Right cardiac atrium (tissue), 5 donors: Measurements from ENCODE around the gene ZBED2. TPM values are rescaled to one million over a fixed set of nuclear protein-coding genes. Genes with fewer than 3 reads are reported as not detected.

Source experiments
- ATAC-seq, 2 donors: fragments of 200-7000 bp; cut with Tn5 transposase; one replicate each; pipeline versions ENCODE4 v1.8.0 to v1.9.1; 2020; ENCODE audit warnings: moderate library complexity in 2 of 2, mild to moderate bottlenecking in 1 of 2
- DNase-seq, 3 donors: peaks; one replicate each; pipeline ENCODE4 v3.0.0-alpha.2; 2020
- H3K27ac ChIP-seq: one replicate; pipeline ENCODE4 v1.5.1; 2013; ENCODE audit warnings: mild to moderate bottlenecking, low read length, control low read depth, moderate library complexity
- H3K27me3 ChIP-seq: one replicate; pipeline ENCODE4 v1.6.1; 2013; ENCODE audit not compliant: control insufficient read depth, insufficient read depth
- H3K4me1 ChIP-seq: one replicate; pipeline ENCODE4 v1.6.1; 2013; ENCODE audit warnings: low read length; ENCODE audit not compliant: control insufficient read depth, insufficient read depth
- H3K4me3 ChIP-seq: one replicate; pipeline ENCODE4 v1.5.1; 2013; ENCODE audit warnings: low read length, control low read depth
- H3K9me3 ChIP-seq: one replicate; pipeline ENCODE4 v1.6.1; 2013; ENCODE audit warnings: low read length; ENCODE audit not compliant: control insufficient read depth
- WGBS: extraction: QIAGEN DNeasy Blood & Tissue Kit; methylation state at CpG from one replicate; pipeline ENCODE4 v1.1.7; 2013; 5-methylcytosine and 5-hydroxymethylcytosine counted together
- intact Hi-C, 4 donors: fragments of 100-400 bp; cut with DNase I; formaldehyde crosslinking; loops; one replicate each; pipeline versions ENCODE4 v1.11.0 to v1.14.0; 2022 to 2023
- polyA plus RNA-seq: library from polyadenylated mRNA; stranded (reverse); fragments of 200-250 nt; gene quantifications from one replicate; pipeline ENCODE4 v1.2.3, GENCODE V29; 2013
- total RNA-seq, 4 donors: library from RNA; stranded (reverse); fragmentation: NEBNext Ultra II Directional; extraction: Animal tissue kit (Norgen Biotek cat#: 25700); gene quantifications; one replicate each; pipeline ENCODE4 v1.2.1, GENCODE V29; 2021
- donor health status: healthy with polysubstance abuse.
- donor health status: DM: no; HTN: yes; CAD: no.
- donor health status: DM: no; HTN: no; CAD: no.
- donor health status: DM: no; HTN: yes; CAD: no; lungs with severe emphysema.
- donor health status: DM: yes; HTN: yes; CAD: no.

The ZBED2 gene
- total and polyA plus RNA-seq, 5 donors: not detected

GRCh38 chr3:111590143-111590491 is 5.0 kb downstream of the ZBED2 start:
- Histone ChIP-seq H3K27me3 (no peaks in the 10 kb centered on the region), H3K4me3 (no peak overlapping the region), H3K27ac (no peak overlapping the region), H3K4me1 (no peaks in the 10 kb centered on the region), H3K9me3 (no peaks in the 10 kb centered on the region)
- ATAC-seq: no peak
- DNase-seq: no peak
- intact Hi-C loops: no loop called here
- WGBS: 87% methylated on average over 1 of the region's 1 CpG

- Histone ChIP-seq H3K27ac (no peak overlapping the region), H3K4me1 (no peaks in the 10 kb centered on the region), H3K27me3 (no peaks in the 10 kb centered on the region), H3K4me3 (no peak overlapping the region), H3K9me3 (no peaks in the 10 kb centered on the region)
- 59% methylated on average over 2 of the region's 2 CpGs for WGBS
- ATAC-seq (no peak), DNase-seq (no peak)
- intact Hi-C loops: no loop called here
Observed at GRCh38 chr3:111589303-111590142, 5.6 kb downstream of the ZBED2 start.

DNA sequence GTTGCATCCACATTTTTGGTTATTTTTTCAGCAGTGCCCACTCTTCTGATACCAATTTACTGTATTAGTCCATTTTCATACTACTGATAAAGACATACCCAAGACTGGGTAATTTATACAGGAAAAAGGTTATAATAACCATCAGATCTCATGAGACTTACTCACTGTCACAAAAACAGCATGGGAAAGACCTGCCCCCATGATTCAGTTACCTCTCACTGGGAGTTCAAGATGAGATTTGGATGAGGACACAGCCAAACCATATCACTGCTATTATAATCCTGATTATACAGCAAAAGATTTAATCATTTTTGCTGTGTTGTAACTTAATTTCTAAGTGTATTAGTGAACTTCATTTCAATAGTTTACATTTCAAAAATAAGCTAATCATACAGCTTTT is 6.6 kb downstream of the ZBED2 start:
- no peak overlapping the region for H3K27ac ChIP-seq
- DNase-seq: no peak
- intact Hi-C loops: no loop called here
- no peaks in the 10 kb centered on the region for H3K9me3 ChIP-seq
- no peaks in the 10 kb centered on the region for H3K4me1 ChIP-seq
- no peak for ATAC-seq
- H3K4me3 ChIP-seq: no peak overlapping the region
- H3K27me3 ChIP-seq: no peaks in the 10 kb centered on the region

GRCh38 chr3:111585217-111585616 is 9.9 kb downstream of the ZBED2 start:
- no peak overlapping the region for H3K27ac ChIP-seq
- H3K4me3 ChIP-seq: no peak overlapping the region
- H3K4me1 ChIP-seq: no peaks in the 10 kb centered on the region
- no peak for DNase-seq
- H3K27me3 ChIP-seq: no peaks in the 10 kb centered on the region
- H3K9me3 ChIP-seq: no peaks in the 10 kb centered on the region
- intact Hi-C loops: no loop called here
- WGBS: 81% methylated on average over 1 of the region's 1 CpG
- no peak for ATAC-seq

- 86% methylated on average over 1 of the region's 1 CpG for WGBS
- intact Hi-C loops: no loop called here
- no peak overlapping the region for H3K4me3 ChIP-seq
- no peaks in the 10 kb centered on the region for H3K4me1 ChIP-seq
- H3K9me3 ChIP-seq: no peaks in the 10 kb centered on the region
- no peaks in the 10 kb centered on the region for H3K27me3 ChIP-seq
- no peak for DNase-seq
- H3K27ac ChIP-seq: no peak overlapping the region
- ATAC-seq: no peak
Observed at GRCh38 chr3:111584744-111585143, 10.4 kb downstream of the ZBED2 start.

DNA sequence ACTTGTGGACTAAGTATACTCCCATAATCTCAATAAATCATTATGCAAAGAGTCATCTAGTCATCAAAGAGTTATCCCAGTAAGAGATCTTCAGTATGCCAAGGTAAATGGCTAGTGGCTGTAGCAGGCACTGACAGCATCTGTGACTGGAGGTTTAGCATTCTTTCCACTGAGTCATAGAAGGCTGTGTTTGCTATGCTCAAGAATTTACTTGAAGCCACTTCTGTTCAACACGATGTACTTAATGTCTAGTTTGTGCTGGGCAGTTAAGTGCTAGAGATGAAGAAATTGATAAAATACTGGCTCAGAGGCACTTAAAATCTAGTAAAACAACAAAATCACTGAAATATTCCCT is 13.0 kb downstream of the ZBED2 start:
- Histone ChIP-seq H3K4me1 (no peaks in the 10 kb centered on the region), H3K27me3 (no peaks in the 10 kb centered on the region), H3K27ac (no peak overlapping the region), H3K9me3 (no peaks in the 10 kb centered on the region), H3K4me3 (no peak overlapping the region)
- intact Hi-C loops: no loop called here
- 51% methylated on average over 1 of the region's 1 CpG for WGBS
- DNase-seq (no peak), ATAC-seq (no peak)

- no peak for DNase-seq
- no peak overlapping the region for H3K4me3 ChIP-seq
- 87% methylated on average over 2 of the region's 2 CpGs for WGBS
- intact Hi-C loops: no loop called here
- H3K9me3 ChIP-seq: no peaks in the 10 kb centered on the region
- H3K27me3 ChIP-seq: no peaks in the 10 kb centered on the region
- no peaks in the 10 kb centered on the region for H3K4me1 ChIP-seq
- no peak overlapping the region for H3K27ac ChIP-seq
- no peak for ATAC-seq
Observed at GRCh38 chr3:111581403-111582119, 13.6 kb downstream of the ZBED2 start.

- H3K27ac ChIP-seq: no peak overlapping the region
- H3K27me3 ChIP-seq: no peaks in the 10 kb centered on the region
- no peaks in the 10 kb centered on the region for H3K4me1 ChIP-seq
- intact Hi-C loops: no loop called here
- ATAC-seq (no peak), DNase-seq (no peak)
- H3K9me3 ChIP-seq: no peaks in the 10 kb centered on the region
- WGBS: 94% methylated on average over 5 of the region's 5 CpGs
- H3K4me3 ChIP-seq: no peak overlapping the region
Observed at GRCh38 chr3:111579495-111579894, 15.7 kb downstream of the ZBED2 start.

GRCh38 chr3:111578867-111579266 is 16.3 kb downstream of the ZBED2 start:
- no peak for DNase-seq
- no peaks in the 10 kb centered on the region for H3K27me3 ChIP-seq
- ATAC-seq: no peak
- intact Hi-C loops: no loop called here
- no peaks in the 10 kb centered on the region for H3K9me3 ChIP-seq
- H3K4me3 ChIP-seq: no peak overlapping the region
- 91% methylated on average over 4 of the region's 4 CpGs for WGBS
- H3K27ac ChIP-seq: no peak overlapping the region
- no peaks in the 10 kb centered on the region for H3K4me1 ChIP-seq

GRCh38 chr3:111577798-111578685 is 17.1 kb downstream of the ZBED2 start:
- Histone ChIP-seq H3K4me3 (no peak overlapping the region), H3K4me1 (no peaks in the 10 kb centered on the region), H3K27ac (no peak overlapping the region), H3K9me3 (no peaks in the 10 kb centered on the region), H3K27me3 (no peaks in the 10 kb centered on the region)
- no peak for ATAC-seq
- 74% methylated on average over 4 of the region's 4 CpGs for WGBS
- DNase-seq: no peak
- intact Hi-C loops: no loop called here

DNA sequence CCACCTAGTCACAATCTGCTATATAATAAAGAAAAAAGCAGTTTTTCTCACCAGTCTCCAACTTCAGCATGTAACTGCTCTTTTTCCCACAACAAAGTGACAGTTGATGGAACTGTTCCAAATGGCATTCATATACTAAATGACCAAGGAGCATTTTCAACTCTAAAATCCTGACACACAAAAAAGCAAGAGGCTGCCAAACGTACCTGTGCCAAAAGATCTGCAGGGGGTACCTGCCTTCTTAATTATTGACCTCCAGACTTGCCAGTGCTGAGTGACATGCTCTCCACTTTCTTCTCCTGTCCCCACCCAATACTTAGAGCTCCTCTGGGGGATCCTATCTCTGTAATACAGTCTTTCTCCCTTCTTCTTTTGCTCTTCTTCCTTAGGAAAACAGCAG is 18.0 kb downstream of the ZBED2 start:
- Histone ChIP-seq H3K27me3 (no peaks in the 10 kb centered on the region), H3K4me3 (no peak overlapping the region), H3K9me3 (no peaks in the 10 kb centered on the region), H3K4me1 (no peaks in the 10 kb centered on the region), H3K27ac (no peak overlapping the region)
- WGBS: 25% methylated on average over 1 of the region's 1 CpG
- intact Hi-C loops: no loop called here
- no peak for ATAC-seq
- no peak for DNase-seq
